Measurements from ENCODE around the gene GJD4.
A peak's percentile ranks its signal among the peaks of the same experiment; 100 is the strongest.

The GJD4 gene

DNA sequence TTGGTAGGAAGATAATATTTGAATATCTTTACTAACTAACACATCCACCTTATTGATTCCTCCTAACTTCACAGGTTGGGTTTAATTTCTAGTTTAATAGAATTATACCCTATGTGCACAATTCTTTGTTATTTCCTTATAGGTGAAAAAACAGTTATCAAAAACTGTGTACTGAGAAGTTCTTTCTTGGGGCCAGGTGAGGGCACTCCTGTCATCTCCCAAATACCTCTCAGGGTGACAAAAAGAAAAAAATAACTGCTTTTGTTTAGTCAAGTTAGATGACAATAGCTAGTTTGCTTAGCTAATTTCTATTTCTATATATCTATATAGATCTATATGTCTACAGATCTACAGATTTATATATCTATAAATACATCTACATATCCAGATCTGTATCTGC is 26.9 kb downstream of the GJD4 start:
- no peak for DNase-seq

DNA sequence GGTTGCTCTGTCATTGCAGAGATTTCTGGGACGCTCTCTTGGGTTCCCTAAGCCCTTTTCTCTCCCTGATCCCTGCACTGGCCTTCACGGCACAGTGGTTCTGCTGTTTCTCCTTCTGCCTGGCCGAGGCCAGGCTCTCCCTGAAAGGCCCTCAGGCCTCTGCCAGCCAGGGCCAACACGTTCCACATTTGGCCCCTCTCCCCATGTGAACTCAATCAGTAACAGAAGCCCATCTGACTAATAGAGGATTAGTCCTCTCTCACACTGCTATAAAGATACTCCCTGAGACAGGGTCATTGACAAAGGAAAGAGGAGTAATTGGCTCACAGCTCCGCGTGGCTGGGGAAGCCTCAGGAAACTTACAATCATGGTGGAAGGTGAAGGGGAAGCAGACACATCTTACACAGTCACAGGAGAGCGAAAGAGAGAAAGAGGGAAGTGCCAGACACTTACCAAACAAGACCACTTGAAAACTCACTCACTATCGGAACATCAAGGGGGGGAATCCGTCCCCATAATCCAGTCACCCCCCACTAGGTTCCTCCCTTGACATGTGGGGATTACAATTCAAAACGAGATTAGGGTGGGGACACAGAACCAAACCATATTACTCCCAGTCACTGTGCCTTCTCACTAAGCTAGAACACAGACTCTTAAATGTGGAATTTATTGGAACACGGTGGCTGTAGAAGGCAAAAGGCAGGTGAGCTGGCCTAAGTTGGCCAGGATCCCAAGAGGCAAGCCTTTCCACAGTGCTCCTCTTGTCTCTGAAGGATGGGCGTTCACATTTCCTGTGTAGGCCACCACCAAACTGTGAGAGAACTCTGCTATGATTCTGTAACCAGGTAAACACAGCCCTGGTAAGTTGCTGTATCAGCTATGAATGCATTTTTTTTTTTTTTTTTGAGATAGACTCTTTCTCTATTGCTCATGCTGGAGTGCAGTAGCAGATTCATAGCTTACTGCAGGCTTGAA is 28.2 kb downstream of the GJD4 start:
- DNase-seq: no peak

DNA sequence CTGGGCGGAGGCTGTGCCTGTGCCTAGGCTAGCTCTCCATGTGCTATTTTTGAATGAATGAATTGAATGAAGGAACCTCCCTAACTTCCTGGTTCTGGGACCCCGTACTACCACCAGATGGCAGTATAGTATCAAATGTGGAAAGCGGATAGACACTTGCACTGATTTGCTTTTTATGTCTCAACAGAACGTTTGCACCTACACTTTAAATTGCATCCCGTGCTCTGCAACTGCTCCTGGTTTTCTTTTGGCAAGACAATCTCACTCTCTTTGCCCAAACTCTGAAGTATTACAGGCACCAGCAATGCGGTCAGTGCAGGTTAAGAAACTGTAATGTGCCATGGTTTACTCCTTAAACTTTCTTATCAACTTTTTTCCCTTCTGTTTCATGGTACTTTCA is 30.4 kb downstream of the GJD4 start:
- peak; percentile 66 for DNase-seq

DNA sequence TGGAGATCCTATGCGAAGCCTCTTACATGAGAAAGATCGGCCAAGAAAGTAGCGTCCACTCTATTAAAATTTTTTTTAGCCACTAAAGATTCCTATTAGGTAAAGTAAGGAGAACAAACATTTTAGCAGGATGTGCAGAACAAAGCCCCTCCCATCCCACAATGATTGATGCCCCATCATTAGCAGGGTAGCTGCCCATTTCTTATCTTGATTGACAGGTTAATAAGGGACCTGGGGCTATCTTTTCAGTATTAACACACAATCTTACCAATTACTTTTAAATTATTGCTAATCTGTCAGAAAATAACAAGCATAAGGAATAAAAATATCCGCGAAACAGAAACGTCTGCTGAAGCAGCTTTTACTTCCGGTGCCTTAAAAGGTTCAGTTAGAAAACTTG is 31.8 kb downstream of the GJD4 start:
- DNase-seq: no peak

DNA sequence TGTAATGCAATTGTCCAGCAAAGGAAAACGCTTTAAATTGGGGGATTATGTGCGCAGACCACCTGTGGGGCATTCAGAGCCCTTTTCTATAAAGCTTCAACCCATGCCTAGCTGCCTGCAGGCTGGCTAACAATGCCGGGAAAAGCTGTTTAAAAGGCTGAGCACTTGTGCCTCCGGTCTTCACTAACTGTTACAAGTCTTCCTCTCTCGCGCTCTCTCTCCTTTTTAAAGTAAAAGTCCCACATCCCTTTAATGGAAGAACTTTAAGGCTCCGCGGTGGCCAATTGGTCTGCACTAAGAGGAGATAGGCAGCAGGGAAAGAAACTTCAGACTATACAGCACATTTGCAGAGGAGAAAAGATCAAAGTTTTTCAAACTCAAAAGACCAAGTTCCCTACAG is 32.3 kb downstream of the GJD4 start:
- no peak for DNase-seq

DNA sequence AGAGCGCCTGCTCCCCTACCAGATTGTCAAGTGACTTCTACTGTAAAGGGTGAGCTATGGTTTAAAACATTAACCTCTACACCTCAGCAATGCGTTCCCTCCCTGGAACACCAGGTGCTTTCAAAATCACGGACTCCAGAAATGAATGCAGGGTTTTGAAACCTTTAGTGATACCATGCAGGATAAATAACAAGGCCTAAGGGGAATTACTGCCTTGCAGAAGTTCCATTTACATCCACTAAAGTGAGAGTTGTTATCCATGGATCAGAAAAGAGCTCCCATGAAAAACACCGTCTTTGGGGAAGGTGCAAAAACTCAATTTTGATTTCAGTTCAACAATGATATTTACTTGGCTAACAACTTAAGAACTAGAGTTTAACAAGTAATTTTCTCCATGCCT is 33.0 kb downstream of the GJD4 start:
- DNase-seq: no peak

DNA sequence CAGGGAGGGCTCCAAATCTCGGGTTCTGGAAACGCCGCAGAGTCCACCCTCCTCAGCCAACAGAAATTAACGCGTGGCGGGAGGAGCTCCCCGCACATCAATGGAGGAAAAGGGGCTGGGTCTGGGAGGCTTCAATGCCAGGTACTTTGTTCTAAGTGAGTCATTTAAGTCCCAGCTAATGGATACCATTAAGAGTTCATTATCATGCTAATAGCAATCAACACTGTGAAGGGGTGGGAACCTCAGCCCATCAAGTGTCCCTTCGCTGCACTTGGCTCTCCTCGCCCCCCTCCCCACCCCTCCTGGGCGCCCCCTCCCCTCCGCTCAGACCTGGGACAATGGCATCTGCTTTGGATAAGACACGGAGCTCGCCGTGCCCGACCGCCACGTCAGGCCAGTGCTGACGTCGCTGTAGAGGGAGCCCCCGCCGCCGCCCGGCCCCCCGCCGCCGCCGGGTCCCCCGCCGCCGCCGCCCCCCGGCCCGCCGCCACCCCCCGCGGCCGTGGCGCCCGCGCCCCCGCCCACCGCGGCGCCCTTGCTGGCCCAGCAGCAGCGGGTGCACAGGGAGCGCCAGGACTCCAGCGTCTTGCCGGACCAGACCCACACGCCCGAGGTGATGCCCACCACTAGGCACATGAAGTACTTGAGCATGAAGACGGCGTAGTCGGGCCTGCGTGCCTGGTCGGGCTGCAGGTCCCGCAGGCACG is 34.0 kb downstream of the GJD4 start:
- DNase-seq: no peak

DNA sequence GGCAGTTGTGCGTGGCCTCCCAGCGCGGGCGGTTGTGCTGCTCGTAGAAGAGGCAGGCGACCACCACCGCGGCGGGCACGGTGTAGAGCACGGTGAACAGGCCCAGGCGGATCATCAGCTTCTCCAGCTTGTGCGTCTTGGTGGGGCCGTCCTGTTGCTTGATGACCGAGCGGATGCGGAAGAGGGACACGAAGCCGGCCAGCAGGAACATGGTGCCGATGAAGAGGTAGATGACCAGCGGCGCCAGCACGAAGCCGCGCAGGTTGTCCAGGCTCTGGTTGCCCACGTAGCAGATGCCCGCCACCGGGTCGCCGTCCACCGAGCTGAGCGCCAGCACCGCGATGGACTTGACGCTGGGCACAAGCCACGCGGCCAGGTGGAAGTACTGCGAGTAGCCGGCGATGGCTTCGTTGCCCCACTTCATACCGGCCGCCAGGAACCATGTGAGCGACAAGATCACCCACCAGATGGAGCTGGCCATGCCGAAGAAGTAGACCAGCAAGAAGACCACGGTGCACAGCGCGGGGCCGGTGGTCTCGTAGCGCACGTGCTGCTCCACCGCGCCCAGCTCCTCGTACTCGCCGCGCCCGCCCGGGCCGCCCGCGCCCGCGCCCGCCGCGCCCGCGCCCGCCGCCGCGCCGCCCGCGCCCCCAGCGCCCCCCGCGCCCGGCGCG is 34.7 kb downstream of the GJD4 start:
- DNase-seq: no peak

DNA sequence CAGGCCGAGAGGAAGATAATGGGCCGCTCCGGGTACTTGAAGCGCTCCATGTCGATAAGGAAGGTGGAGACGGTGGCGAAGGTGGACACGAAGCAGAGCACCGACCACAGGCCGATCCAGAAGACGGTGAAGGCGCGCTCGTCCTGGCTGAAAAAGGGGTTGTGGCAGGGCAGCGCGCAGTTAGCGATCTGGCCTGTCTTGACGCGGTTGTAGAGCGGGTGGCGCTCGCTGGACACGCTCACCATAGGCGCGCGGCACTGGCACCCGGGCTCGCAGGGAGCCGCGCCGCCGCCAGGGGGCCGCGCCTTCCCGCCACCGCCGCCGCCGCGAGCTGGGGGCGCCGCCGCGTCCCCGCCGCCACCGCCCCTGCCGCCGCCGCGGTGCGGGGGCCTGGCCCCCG is 35.3 kb downstream of the GJD4 start:
- DNase-seq: peak; percentile 36

DNA sequence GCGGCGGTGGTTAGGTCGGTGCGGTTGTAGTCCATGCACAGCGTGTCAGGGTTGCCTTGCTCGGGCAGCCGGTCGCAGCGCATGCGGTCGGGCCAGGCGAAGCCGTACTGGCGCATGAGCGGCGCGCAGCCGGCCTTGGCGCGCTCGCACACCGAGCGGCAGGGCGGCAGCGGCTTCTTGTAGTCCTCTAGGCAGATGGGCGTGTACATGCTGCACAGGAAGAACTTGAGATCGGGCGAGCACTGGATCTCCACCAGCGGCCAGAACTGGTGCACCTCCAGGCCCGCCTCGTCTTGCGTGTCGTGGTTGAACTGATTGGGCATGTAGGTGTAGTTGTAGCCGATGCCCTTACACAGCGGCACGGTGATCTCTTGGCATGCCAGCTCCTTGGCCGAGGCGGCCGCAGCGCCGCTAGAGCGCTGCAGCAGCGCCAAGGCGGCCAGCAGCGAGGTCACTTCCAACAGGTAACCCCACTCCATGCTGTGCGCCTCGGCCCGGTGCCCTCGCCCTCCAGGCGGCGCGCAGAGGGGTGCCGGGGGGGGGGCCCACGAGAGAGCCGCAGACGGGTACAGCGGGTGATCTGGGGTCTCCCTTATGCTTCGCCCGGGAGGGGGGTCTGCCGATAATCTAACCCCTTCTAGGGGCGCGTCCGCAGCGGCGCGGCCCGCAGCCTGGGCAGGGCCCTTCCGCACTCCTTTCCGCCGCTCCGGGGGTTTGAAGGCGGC is 36.0 kb downstream of the GJD4 start:
- DNase-seq: peak; percentile 34

DNA sequence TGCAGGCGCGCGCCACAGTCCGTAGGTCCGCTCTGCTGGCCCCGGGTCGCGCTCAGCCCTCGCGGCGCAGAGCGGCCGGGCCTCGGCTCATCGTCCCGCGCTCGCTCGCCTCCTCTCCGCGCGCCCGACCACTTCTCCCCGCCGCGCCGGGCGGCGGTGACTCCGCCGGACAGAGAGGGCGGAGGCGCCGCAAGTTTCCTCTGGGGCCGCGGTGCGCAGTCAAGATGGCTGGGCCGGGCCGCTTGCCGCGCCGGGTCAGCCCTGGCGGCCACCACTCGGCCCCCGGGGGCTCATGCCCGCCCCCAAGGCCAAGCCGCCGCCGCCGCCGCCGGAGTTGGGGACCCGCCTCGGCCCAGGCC is 36.5 kb downstream of the GJD4 start:
- DNase-seq: no peak

DNA sequence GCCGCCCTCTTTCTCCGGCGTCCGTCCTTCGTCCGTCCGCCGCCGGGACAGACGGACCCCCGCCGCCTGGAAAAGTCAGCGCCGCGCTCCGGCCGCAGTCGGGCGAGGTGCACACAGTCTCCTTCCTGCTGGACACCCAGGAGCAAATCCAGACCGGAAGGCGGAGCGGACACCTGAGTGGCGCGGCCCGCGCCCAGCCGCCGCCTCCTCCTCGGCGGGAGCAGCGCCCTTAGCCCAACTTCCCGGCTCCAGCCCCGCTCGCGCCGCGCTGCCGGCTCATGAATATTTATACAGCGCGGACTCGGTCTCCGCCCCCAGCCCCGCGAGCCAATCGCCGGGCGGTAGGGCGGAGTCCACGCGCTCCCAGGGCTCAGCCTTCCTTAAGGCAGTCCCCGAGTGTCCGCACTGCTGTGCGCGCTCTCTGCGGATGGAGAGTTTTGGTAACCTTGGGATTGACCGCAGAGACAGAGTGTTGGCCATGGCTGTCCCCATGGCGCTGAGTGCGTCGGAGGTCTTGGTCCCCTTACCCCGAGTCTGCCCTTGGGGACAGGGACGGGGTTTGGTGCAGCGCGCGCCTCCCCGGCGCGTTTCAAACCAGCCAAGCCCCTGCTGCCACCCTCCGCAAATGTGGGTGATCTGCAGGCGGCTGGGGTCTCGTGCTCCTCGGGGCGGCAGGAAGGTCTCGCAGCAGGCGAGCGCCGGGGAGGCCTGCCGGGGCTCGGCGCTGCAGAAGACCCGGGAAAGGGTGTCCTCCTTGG is 37.1 kb downstream of the GJD4 start, which contains the start of gene FZD8:
Gene FZD8, minus strand, starts transcription at position 262 of the 758 bp plus-strand sequence. CDS start 867 bp downstream, outside the sequence.
- DNase-seq: peak; percentile 70

DNA sequence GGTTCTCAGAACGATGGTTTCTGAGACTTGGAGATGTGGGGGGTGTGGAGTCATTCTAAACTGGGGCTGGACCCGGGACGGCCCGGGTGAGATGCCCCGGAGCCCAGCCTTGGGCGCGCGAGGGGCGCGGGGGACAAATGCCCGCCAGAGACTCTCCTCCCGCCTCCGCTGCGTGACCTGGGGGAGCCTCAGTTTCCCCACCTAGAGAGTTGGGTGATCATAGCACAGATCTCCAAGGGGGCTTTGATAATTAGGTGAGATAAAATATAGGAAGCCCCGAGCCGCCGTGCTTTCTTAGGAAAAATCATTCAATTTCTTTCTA is 37.6 kb downstream of the GJD4 start:
- DNase-seq: no peak

DNA sequence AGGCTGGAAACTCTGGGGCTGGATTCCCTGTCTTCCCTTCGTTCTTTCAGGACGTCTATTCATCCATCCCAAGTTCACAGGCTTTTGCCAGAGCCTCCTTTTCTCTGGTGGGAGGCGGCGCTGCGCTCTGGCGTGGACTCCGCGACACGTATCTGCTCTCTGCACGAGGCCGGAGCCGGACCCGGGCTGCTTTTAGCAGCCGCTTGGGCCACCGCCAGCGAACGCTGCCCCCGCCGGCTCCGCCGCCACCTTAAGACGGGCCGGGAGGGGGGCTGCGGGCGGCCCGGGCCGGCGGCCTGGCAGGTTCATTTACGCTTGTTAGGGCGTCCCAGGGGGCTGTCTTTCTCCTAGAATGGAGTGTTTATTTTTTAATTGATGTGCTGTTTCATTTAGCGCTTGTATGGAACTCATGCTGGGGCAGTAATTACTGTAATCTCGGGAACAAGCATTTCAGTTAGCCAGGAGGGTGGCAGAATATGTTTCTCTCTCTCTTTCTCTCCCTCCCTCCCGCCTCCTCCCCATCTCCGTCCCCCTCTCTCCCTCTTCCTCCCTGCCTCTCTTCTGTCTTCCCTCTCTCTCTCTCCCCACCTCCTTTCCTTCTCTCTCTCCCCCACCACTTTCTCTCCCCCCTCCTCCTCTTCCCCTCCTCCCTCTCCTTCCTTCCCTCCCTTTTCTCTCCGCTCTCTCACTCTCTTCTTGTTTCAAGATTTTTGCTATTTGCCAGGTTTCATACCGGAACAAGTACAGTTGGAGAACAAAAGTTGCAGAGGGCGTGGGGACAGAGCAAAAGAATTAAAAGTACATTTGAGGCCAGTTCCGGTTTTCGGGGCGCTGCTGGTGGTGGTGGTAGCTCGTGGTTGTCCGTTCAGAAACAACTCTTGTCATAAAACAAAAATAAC is 38.3 kb downstream of the GJD4 start:
- DNase-seq: peak; percentile 16

DNA sequence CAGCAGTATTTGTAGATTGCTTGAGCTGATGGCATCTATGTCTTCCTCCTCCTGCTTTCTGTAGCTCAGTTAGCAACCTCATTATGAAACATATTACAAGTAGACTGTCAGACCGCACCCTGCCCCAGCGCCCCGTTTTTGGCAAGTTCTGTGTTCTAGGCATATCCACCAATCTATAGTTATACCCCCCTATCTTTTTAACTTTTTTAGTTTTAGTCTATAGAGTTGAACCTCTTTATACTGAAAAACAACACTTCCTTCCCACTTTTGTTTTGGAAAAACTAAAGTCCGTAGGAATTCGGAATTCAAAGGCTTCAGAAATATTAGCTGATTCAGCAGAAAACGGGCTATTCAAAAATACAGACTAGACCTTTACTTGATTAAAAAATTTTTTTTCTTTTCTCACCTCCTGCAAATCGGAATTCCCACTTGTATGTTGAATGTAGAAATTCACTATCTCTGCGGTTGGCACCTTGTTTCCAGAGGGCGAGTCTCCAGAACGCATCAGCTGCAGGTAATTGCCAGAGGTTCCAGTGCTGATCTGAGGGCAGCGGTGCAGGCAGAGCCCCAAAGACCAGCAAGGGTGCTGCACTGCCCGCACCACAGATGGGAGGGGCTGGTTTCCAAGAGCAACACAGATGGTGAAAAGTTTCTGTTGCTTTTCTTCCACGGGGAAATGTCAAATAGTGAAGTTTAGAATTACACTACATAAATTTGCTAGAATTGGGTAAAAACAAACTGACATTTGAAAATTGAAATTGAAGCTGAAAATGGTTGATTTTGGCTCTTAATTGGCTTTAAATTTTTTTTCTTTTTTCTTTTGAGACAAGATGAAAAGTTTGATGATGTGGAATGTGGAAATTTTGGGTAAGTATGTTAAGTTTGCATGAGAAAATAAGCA is 39.2 kb downstream of the GJD4 start:
- peak; percentile 10 for DNase-seq

DNA sequence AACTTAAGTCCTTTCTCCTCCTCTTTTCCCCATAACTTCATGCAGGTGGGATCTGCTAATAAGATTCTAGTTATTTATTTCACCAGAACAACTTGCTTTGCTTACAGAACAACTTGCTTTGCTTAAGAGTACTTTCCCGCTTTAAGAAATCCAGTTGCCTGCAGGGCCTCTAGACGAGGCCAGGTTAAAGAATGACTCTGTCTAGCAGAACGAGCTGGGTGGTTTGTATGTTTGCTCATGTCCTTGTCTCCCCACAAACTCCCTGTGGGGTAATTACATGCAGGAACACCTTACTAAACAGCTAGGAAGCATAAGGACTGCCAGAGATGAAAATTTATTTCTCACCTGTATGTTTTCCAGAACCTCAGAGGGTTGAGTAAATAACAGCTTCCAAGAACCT is 45.8 kb downstream of the GJD4 start:
- DNase-seq: no peak

DNA sequence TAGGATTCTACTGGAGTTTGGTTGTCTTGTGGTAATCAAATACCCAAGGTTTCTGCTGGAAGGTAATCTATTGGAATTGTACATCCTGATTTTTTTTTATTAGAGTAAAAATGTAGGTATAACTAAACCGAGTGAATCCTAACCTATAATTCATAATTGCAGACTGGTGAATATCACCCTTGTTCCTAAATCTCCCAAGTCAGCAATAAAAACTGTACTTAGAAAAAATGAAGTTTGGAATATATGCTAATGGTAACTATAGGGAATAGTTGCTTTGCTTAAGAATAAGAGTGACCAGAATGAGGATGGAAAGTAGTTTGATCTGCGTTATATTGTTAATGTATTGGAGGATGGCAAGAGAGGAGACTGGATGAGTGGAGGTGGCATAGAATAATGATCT is 47.7 kb downstream of the GJD4 start:
- DNase-seq: no peak

DNA sequence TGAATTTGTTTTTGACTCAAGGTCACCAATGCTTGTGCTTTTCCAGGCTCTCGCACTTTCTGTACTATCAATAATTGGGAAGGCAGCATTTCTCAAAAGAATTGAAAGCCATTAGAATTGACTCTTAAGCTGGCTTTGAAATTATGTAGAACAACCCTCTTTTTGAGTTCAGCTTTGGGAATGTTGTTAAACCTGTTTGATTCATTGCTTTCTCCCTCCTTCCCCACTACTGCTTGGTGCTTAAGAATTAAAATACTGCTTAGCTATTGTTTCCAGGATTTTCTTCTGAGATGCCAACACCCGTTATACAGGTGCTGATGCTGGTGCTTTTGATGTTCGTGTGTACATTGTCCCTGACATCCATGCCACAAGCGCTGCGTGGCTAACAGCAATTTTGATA is 52.5 kb downstream of the GJD4 start:
- no peak for DNase-seq

Measured in CD4-positive, alpha-beta T cell treated with Interleukin-12 subunit alpha and Interleukin-12 subunit beta, for 1 hour (primary cell).